ENCODE measurements around the gene ERAP2.

Gene ERAP2

DNA sequence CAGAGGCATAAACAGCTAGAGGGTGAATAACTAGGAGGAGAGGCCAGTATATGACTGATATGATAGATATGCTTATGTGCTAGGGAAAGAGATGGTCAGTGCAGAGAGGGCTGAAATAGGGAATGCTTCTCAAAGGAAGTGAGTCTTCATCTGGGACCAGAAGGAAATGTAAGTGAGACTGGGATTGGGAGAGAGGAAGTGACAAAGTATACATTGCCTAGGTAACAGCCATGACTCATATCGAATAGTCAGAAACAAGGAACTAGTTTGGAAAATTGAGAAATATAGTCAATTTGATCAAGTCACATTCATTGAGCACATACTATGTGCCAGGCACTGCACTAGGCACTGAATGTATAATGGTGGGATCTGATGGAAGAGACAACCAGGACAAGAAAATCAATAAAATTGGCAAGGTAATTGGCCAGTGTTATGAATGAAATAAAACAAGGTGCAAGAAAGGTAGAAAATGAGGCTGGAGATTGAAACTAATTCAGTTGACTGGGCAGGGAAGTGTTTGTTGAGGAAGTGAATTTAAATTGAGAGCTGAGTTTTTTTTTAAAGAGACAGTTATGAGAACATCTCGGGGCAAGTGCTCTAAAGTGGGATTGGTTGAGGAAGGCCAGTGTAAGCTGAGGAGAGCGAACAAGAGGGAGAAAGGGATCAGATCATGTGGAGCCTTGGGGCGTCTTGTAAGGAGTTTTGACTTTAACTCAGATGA is 4.3 kb downstream of the ERAP2 start:
- DNase-seq (ENCODE audit: low read depth) = no peak
- no peak for TF ChIP-seq CTCF (IDR thresholded peaks at IDR 0.05; ENCODE audit: control insufficient read depth, extremely low read depth, insufficient read depth)
- H3K4me3 ChIP-seq (ENCODE audit: low read depth, low read length) = no peak overlapping the region

- no peak overlapping the region for H3K4me3 ChIP-seq (ENCODE audit: low read depth, low read length)
- TF ChIP-seq CTCF (IDR thresholded peaks at IDR 0.05; ENCODE audit: control insufficient read depth, extremely low read depth, insufficient read depth) = no peak
- DNase-seq (ENCODE audit: low read depth) = no peak
These were observed 5.3 kb downstream of the ERAP2 start for GRCh38 chr5:96881511-96882115.

GRCh38 chr5:96883871-96884270 is 7.6 kb downstream of the ERAP2 start:
- H3K4me3 ChIP-seq (ENCODE audit: low read depth, low read length) = no peak overlapping the region
- no peak for TF ChIP-seq CTCF (IDR thresholded peaks at IDR 0.05; ENCODE audit: control insufficient read depth, extremely low read depth, insufficient read depth)
- DNase-seq (ENCODE audit: low read depth) = no peak

DNA sequence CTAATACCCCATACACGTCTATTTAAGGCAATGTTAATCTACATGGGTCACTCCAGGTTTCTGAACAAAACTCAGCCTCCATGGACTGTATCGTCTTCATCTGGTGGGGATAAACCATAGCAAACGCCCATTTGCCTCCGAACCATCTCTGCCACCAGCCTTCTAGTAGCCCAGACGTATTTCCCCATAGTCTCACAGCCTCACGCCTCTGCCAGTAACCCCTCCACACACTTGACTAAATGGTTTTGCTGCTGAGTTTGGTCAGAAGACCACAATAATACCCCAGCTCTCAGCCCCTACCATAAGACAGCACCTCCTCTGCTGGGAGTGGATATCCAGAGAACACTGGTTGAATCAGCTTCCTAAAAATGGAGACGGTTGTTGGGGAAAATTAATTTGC is 8.7 kb downstream of the ERAP2 start:
- no peak overlapping the region for H3K4me3 ChIP-seq (ENCODE audit: low read depth, low read length)
- no peak for TF ChIP-seq CTCF (IDR thresholded peaks at IDR 0.05; ENCODE audit: control insufficient read depth, extremely low read depth, insufficient read depth)
- DNase-seq (ENCODE audit: low read depth) = no peak

DNA sequence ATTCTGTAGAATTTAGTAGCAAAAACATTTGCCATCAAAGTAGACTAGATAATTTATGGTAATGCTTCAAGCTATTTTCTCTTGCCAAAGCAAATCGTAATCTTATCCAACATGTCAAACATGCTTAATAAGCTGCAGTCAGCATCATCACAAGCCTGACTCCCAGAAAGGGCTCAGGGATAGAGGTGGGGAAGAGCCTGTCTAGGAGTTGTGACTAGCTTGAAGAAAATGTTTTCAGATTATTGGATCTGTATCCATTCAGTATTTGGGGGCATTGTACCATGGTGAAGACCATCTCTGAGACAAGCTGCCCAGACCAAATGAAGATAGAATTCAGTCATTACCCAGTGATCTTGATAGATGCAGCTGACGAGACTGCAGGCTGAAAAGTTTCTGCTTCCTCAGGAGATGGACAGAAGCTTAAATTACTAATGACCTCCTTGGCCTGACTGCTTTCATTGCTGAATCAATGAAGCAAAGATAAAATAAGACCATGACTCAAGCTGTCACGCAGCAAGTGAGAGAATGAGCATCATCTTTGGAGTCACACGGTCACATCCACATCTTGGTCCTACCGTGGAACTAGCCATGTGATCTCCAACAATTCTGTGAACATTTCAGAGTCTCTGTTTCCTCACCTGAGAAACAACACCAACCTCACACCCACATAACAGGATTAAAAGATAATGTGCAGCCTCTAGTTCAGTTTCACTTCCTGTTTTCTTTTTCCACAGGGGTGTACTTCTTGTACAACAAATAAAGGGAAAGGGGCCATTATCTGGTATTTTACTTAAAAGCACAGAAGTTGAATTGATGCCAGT is 9.4 kb downstream of the ERAP2 start:
- DNase-seq (ENCODE audit: low read depth) = no peak
- no peak overlapping the region for H3K4me3 ChIP-seq (ENCODE audit: low read depth, low read length)

GRCh38 chr5:96893342-96893741 is 17.0 kb downstream of the ERAP2 start:
- no peak overlapping the region for H3K4me3 ChIP-seq (ENCODE audit: low read depth, low read length)
- no peak for DNase-seq (ENCODE audit: low read depth)
- TF ChIP-seq CTCF (IDR thresholded peaks at IDR 0.05; ENCODE audit: control insufficient read depth, extremely low read depth, insufficient read depth) = no peak

More for the DNA sequence above, 9.4 kb downstream of the ERAP2 start:
- no peak for TF ChIP-seq CTCF (IDR thresholded peaks at IDR 0.05; ENCODE audit: control insufficient read depth, extremely low read depth, insufficient read depth)

All from LNCaP clone FGC (cell line).